Panc1 (cell line): ENCODE data around the gene PMAIP1. TPM values are rescaled to one million over a fixed set of nuclear protein-coding genes. Genes with fewer than 3 reads are reported as not detected.

ENCODE experiments used
- ATAC-seq: fragments of 200-7000 bp; cut with Tn5 transposase; 2 replicates; pipeline ENCODE4 v1.9.1; 2020; ENCODE audit warnings: mild to moderate bottlenecking, moderate library complexity
- BruUV-seq: library from RNA; stranded (reverse); fragments of 400-500 nt; replicated peaks from 2 replicates; lab custom pipeline; 2021; lab: Mats Ljungman, UMichigan
- CTCF ChIA-PET: fragments of 300-600 bp; sonication (Branson Sonifier 250); formaldehyde crosslinking; loops from one replicate; lab custom pipeline; 2022; ENCODE audit warnings: antibody characterized with exemption; lab: Charles Lee
- POLR2A ChIA-PET: fragments of 300-600 bp; sonication (Branson Sonifier 250); formaldehyde crosslinking; loops from one replicate; lab custom pipeline; 2022; ENCODE audit warnings: antibody characterized with exemption; lab: Charles Lee
- DNase-seq: peaks from one replicate; pipeline ENCODE4 v3.0.0-alpha.2; 2010; ENCODE audit warnings: low read depth, low spot score
- H3K27ac ChIP-seq: 2 replicates; pipeline ENCODE4 v1.5.1; 2011; ENCODE audit warnings: mild to moderate bottlenecking, low read length, inconsistent platforms
- H3K27me3 ChIP-seq: fragments of 200-500 bp; sonication (Bioruptor generic); 2 replicates; pipeline ENCODE4 v1.6.0; 2014; ENCODE audit warnings: low read length, inconsistent platforms; ENCODE audit not compliant: control insufficient read depth, insufficient read depth
- H3K36me3 ChIP-seq: fragments of 200-500 bp; sonication (Bioruptor generic); 2 replicates; pipeline ENCODE4 v1.5.1; 2014; ENCODE audit warnings: inconsistent platforms, mild to moderate bottlenecking, low read length, moderate library complexity; ENCODE audit not compliant: control insufficient read depth, insufficient read depth
- H3K4me1 ChIP-seq: 2 replicates; pipeline ENCODE4 v1.5.1; 2011; ENCODE audit warnings: inconsistent platforms, mild to moderate bottlenecking, low read length, moderate library complexity; ENCODE audit not compliant: control insufficient read depth, insufficient read depth
- H3K4me3 ChIP-seq, 2 experiments: 2 replicates each; pipeline ENCODE4 v1.5.1; 2011 to 2012; ENCODE audit warnings: low read depth in 2 of 2, low read length in 2 of 2, mild to moderate bottlenecking in 2 of 2, inconsistent platforms in 1 of 2, moderate library complexity in 1 of 2
- H3K9me3 ChIP-seq: fragments of 200-500 bp; sonication (Bioruptor generic); 2 replicates; pipeline ENCODE4 v1.5.1; 2014; ENCODE audit warnings: low read depth, mild to moderate bottlenecking, inconsistent platforms, low read length, moderate library complexity; ENCODE audit not compliant: control insufficient read depth, insufficient read depth
- POLR2AphosphoS5 ChIP-seq: IDR thresholded peaks from 2 replicates; pipeline ENCODE4 v1.6.1; 2012; ENCODE audit warnings: mild to moderate bottlenecking, low read depth, low read length, moderate library complexity
- SIN3A ChIP-seq: IDR thresholded peaks from 2 replicates; pipeline ENCODE4 v1.6.1; 2012; ENCODE audit warnings: low read depth, mild to moderate bottlenecking, low read length, moderate library complexity, borderline replicate concordance; ENCODE audit not compliant: insufficient read depth
- TCF7L2 ChIP-seq: IDR thresholded peaks from 2 replicates; pipeline ENCODE4 v1.6.1; 2011; ENCODE audit warnings: mild to moderate bottlenecking, low read depth, low read length, inconsistent platforms
- in situ Hi-C: cut with HindIII; loops from 2 replicates; pipeline ENCODE4 v1.10.0; 2016; ENCODE audit warnings: low sequenced_read_pairs, low pct_unique_long_range_greater_than_20kb
- intact Hi-C: fragments of 100-400 bp; cut with micrococcal nuclease; formaldehyde crosslinking; loops from one replicate; pipeline ENCODE4 v1.10.0; 2022; ENCODE audit not compliant: unreplicated experiment
- total RNA-seq: library from RNA; stranded (reverse); gene quantifications from one replicate; pipeline ENCODE4 v1.2.1, GENCODE V29; 2021; ENCODE audit not compliant: unreplicated experiment
- TF ChIP-seq, protein P1 (sequence below), 2 experiments: IDR thresholded peaks; 2 replicates each; pipeline ENCODE4 v1.6.1; 2011 to 2012; ENCODE audit warnings: low read depth in 2 of 2, control low read depth in 1 of 2, low read length in 1 of 2, mild to moderate bottlenecking in 1 of 2, moderate library complexity in 1 of 2; ENCODE audit not compliant: insufficient read depth in 1 of 2
- TF ChIP-seq, protein P2 (sequence below): fragments of 450-650 bp; IDR thresholded peaks from 2 replicates; pipeline ENCODE4 v1.5.1; 2017; ENCODE audit warnings: mild to moderate bottlenecking

Gene PMAIP1
- total RNA-seq, 1 experiment from 2014 or later: 7.7 TPM

- Histone ChIP-seq H3K27me3 (no peaks in the 10 kb centered on the region), H3K27ac (no peak overlapping the region), H3K4me1 (no peaks in the 10 kb centered on the region), H3K36me3 (no peaks in the 10 kb centered on the region), H3K9me3 (no peaks in the 10 kb centered on the region), H3K4me3 (no peak overlapping the region)
- in situ Hi-C loops: no loop called here
- no TSS peak for BruUV-seq
- no peak for DNase-seq
- ChIA-PET POLR2A (no interaction called here), CTCF (no interaction called here)
- ATAC-seq: no peak
- intact Hi-C loops: no loop called here
- TF ChIP-seq SIN3A: no peak
- TF ChIP-seq TCF7L2: no peak
- TF ChIP-seq POLR2AphosphoS5: no peak
- TF ChIP-seq, protein P1, sequence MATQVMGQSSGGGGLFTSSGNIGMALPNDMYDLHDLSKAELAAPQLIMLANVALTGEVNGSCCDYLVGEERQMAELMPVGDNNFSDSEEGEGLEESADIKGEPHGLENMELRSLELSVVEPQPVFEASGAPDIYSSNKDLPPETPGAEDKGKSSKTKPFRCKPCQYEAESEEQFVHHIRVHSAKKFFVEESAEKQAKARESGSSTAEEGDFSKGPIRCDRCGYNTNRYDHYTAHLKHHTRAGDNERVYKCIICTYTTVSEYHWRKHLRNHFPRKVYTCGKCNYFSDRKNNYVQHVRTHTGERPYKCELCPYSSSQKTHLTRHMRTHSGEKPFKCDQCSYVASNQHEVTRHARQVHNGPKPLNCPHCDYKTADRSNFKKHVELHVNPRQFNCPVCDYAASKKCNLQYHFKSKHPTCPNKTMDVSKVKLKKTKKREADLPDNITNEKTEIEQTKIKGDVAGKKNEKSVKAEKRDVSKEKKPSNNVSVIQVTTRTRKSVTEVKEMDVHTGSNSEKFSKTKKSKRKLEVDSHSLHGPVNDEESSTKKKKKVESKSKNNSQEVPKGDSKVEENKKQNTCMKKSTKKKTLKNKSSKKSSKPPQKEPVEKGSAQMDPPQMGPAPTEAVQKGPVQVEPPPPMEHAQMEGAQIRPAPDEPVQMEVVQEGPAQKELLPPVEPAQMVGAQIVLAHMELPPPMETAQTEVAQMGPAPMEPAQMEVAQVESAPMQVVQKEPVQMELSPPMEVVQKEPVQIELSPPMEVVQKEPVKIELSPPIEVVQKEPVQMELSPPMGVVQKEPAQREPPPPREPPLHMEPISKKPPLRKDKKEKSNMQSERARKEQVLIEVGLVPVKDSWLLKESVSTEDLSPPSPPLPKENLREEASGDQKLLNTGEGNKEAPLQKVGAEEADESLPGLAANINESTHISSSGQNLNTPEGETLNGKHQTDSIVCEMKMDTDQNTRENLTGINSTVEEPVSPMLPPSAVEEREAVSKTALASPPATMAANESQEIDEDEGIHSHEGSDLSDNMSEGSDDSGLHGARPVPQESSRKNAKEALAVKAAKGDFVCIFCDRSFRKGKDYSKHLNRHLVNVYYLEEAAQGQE (IDR thresholded peaks at IDR 0.05; ENCODE audit: insufficient read depth in 1 of 2, low read depth in 2 of 2, low read length in 1 of 2): no peak
Observed at GRCh38 chr18:59929621-59930295, 30.0 kb downstream of the PMAIP1 start.

DNA sequence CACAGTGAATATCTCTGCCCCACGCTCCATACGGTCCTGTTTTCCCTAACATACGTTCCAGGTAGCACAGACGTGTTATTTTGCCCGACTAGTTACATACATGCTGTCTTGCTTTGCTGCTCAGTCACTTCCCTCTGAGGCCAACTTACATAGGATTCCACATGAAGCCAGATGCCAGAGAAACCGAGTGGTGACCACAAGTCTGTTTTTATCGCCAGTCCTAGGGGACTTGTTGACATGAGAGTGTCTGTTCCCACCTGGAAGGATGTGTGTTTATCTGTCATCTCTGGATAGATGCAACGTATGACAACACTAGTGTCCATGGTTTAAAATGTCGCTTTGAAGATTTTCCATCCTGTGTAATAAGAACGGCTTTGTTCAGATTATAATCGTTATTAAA, 32.6 kb downstream of the PMAIP1 start:
- H3K4me1 ChIP-seq: no peaks in the 10 kb centered on the region
- no peaks in the 10 kb centered on the region for H3K9me3 ChIP-seq
- ChIA-PET CTCF (interaction anchor here (0.6 kb wide), 1 partner anchor 56 kb away, joined by 3 read pairs; no protein-coding TSS in a partner anchor), POLR2A (interaction anchor here (0.7 kb wide), 1 partner anchor 22 kb away, joined by 8 read pairs; no protein-coding TSS in a partner anchor)
- no peak for ATAC-seq
- intact Hi-C loops (no loop called here), in situ Hi-C loops (no loop called here)
- H3K27ac ChIP-seq: no peak overlapping the region
- no peaks in the 10 kb centered on the region for H3K27me3 ChIP-seq
- BruUV-seq: no TSS peak
- TF ChIP-seq POLR2AphosphoS5 (no peak), SIN3A (no peak), TCF7L2 (no peak)
- TF ChIP-seq, protein P2, sequence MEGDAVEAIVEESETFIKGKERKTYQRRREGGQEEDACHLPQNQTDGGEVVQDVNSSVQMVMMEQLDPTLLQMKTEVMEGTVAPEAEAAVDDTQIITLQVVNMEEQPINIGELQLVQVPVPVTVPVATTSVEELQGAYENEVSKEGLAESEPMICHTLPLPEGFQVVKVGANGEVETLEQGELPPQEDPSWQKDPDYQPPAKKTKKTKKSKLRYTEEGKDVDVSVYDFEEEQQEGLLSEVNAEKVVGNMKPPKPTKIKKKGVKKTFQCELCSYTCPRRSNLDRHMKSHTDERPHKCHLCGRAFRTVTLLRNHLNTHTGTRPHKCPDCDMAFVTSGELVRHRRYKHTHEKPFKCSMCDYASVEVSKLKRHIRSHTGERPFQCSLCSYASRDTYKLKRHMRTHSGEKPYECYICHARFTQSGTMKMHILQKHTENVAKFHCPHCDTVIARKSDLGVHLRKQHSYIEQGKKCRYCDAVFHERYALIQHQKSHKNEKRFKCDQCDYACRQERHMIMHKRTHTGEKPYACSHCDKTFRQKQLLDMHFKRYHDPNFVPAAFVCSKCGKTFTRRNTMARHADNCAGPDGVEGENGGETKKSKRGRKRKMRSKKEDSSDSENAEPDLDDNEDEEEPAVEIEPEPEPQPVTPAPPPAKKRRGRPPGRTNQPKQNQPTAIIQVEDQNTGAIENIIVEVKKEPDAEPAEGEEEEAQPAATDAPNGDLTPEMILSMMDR: no peak
- TF ChIP-seq, protein P1 (IDR thresholded peaks at IDR 0.05; ENCODE audit: insufficient read depth in 1 of 2, low read depth in 2 of 2, low read length in 1 of 2): no peak
- H3K36me3 ChIP-seq: no peaks in the 10 kb centered on the region
- H3K4me3 ChIP-seq: no peak overlapping the region
- no peak for DNase-seq
